Bone marrow (tissue), 2 donors: ENCODE data around the gene USH2A.

ENCODE experiments used
- DNase-seq, 2 donors: peaks; one replicate each; lab custom pipeline; 2025; lab: John Stamatoyannopoulos, UW

USH2A gene

GRCh38 chr1:216290074-216290473 lies 133.2 kb downstream of the USH2A start:
- DNase-seq, result no peak

DNA sequence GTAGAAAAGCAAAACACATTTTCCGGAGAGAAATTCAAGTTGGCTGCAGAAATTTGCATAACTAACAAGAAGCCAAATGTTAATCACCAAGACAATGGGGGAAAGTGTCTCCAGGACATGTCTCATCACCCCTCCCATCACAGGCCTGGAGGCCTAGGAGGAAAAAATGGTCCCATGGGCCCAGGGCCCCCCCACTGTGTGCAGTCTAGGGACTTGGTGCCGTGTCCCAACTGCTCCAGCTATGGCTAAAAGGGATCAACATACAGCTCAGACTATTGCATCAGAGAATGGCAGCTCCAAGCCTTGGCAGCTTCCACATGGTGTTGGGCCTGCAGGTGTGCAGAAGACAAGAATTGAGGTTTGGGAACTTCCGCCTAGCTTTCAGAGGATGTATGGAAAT lies 138.2 kb downstream of the USH2A start:
- DNase-seq, result no peak

- no peak for DNase-seq
Observed at GRCh38 chr1:216281757-216282156, 141.5 kb downstream of the USH2A start.

DNA sequence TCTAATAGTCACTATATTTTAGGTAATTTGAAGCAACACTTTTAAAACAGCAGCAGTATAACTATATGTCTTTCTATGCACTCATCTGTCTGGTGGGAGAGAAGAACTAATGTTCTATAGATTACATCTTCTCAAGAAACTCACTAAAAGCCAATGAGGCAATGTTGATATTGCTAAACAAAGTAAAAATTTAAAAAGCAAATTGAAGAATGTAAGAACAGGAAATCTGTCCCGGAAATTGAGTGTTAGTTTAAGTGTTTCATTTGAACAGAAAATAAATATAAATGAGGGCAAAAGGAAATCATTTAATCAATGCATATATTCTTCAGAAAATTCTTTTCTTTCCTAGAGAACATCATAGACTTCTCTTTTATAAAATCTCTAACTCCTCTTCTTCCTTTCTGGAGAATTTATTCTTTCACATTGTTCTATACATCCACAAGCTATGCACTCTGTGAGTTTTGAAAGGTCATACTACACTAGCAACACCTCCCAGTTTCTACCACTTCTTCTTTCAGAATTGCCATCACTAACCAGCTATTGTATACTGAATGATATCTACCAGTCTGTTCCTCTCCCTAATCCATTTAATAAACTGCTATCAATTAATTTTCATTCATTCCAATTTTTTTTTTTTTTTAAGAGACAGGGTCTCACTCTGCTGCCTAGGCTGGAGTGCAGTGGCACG lies 153.0 kb downstream of the USH2A start:
- DNase-seq, result no peak

- no peak for DNase-seq
Observed at GRCh38 chr1:216261631-216262030, 161.6 kb downstream of the USH2A start.

- DNase-seq, result no peak
Observed at GRCh38 chr1:216258856-216259255, 164.4 kb downstream of the USH2A start.

DNA sequence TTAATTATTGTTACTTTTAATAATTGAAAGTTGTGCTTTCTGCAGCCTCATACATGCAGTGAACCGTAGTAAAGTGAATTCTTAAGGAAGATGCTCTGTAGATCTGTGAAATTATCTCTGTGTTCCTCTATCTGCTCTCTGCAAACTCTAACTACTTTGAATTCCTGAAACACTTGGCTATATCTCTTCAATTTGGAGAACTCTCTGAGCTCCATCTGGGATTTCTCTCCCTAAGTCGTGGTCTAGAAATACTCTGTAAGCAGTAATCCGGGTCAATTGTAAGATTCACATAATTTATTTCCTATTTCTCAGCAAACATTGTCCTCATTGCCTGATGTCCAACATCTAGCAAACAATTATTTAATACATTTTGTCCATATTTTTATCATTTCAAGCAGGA lies 164.9 kb downstream of the USH2A start:
- DNase-seq, result no peak

DNA sequence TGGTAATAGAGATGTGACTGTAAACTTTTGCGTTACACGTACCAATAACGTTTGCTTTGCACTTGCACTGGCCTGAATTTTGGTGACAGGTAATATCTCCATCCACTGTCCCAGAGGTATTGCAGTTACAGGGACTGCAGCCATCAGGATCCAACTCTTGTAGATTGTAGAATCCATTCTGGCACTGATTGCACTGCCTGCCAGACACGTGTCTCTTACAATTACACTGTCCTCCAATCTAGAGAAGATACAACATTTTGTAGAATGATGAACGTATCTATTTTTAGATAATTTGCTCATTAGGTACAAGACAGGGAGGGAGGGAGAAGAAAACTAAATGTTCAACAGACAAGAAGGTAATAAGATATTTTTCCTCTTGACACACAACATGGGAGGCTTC lies 172.4 kb downstream of the USH2A start:
- DNase-seq, result no peak

DNA sequence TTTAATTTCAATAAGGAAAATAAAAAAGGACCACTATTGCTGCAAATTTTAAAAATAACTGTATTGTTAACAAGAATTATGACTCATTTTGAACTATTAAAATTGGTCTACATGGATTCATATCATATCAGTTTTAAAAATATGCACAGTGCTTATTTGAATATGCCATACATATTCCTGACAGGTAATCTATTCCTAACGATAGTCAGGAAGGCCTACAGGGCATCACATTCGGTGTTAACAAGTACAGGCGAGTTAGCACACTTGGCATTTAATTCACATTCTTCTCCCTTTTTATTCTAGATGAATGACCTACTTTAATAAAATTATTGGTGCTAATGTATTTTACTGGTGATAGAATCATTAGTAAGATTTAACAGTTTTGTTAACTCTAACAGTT lies 174.6 kb downstream of the USH2A start:
- no peak for DNase-seq

DNA sequence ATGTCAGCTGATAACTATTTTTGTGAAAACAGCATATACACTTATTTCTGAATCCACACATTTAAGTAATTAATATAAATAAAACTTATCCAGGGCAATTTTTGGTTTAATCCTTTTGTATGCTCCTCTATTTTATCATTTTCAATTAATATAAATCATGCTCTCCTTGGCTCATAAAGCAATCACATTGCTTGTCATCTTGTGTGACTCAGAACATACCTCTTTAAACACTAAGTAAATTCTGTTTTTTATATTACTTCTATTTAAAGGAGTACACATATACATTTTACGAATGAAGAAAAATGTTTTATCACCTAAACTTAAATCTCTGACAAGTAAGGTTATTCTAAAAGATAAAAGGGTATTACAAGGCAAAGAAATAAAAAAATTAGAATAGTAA lies 175.3 kb downstream of the USH2A start:
- no peak for DNase-seq

- no peak for DNase-seq
Observed at GRCh38 chr1:216246577-216247203, 176.6 kb downstream of the USH2A start.

GRCh38 chr1:216238844-216239243 lies 184.4 kb downstream of the USH2A start:
- DNase-seq, result no peak

- DNase-seq, result no peak
Observed at GRCh38 chr1:216237927-216238542, 185.2 kb downstream of the USH2A start.

GRCh38 chr1:216224233-216224632 lies 199.0 kb downstream of the USH2A start:
- DNase-seq, result no peak

DNA sequence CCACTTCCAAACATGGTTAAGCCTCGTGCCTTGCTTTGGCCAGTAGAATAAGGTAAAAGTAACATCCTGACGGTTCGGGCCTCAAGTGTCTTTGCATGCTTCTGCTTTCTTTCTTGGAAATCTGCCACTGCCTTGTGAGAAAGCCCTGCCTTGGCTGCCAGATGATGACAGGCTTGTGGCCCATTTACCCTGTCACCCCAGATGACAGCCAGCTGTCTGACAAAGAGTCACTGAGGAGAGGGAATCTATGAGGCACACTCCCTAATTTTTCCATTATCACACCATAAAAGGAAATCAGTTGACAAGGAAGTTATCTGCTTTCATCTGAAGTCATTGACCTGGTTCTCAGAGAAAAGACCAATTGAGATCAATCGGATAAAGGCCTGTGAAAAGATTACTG lies 199.8 kb downstream of the USH2A start:
- no peak for DNase-seq

GRCh38 chr1:216222288-216222687 lies 201.0 kb downstream of the USH2A start:
- no peak for DNase-seq

DNA sequence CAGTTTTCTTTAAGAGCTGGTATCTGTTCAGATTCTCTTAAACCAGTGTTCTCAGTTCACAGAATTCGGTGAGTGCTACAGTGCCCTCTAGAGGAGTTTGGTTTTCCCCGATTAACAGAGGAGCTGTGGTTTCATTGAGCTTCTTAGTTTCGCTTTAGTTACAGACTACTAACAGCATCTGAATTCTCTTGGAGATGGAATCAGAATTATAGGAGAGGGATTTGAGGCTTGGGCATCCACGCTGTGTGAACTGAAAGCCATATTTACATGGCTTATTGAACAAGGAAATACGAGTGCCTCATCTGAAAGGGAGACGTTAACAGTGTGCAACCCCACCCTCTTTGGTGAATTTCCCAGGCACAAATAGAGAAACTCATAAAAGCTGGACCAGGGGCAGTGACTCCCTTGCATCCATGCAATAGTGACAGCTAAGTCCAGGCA lies 202.0 kb downstream of the USH2A start:
- DNase-seq, result peak in 1 of 2 donors; percentile 26

- no peak for DNase-seq
Observed at GRCh38 chr1:216216305-216216704, 206.9 kb downstream of the USH2A start.

DNA sequence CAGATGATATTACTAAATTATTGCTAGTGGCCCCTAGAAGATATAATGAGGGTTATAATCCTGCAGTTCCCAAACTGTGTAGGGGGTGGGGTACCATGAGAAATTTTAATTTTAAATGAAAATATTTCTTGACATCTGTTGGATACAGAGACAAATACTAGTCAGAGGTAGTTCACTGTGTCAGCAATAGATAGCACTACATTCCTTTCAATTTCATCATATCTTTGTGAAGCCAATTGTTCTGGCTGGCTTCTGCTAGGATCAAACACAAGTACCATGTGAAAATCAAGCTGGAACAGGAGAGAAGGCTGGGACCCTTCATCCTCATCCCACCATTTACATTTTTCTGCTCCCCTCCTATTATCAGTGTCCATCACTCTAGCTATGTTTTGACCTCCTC lies 208.1 kb downstream of the USH2A start:
- DNase-seq, result no peak

- no peak for DNase-seq
Observed at GRCh38 chr1:216212826-216213225, 210.4 kb downstream of the USH2A start.

- no peak for DNase-seq
Observed at GRCh38 chr1:216210081-216210480, 213.2 kb downstream of the USH2A start.

- DNase-seq, result no peak
Observed at GRCh38 chr1:216209125-216209524, 214.1 kb downstream of the USH2A start.

DNA sequence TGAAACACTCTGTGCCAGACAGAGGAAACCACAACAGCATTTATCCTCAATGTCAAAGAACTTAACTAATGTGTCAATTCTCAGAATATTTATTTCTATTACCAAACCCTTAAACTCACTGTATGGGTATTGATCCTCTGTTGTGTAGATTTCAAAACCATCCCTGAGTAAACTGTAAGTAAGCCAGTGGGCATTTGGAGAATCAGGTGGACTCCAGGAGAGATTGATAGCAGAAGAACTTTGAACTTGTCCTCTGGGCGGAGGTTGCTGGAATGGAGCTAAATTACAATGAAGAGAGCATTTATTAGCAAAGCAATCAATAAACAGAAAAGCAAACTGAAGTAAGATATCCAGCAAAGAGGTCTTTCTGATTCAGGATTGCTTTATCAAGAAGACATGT lies 216.1 kb downstream of the USH2A start:
- no peak for DNase-seq

GRCh38 chr1:216205176-216205575 lies 218.1 kb downstream of the USH2A start:
- DNase-seq, result no peak
